Nephron (organoid): ENCODE data around the gene SUPV3L1.

Experiments used
- H3K27ac Mint-ChIP-seq, 3 experiments: 2 replicates each; pipeline ENCODE4 v1.8.0; 2020; ENCODE audit warnings: mixed read lengths in 3 of 3, mild to moderate bottlenecking in 2 of 3, moderate library complexity in 1 of 3
- H3K27me3 Mint-ChIP-seq: 2 replicates; pipeline ENCODE4 v1.8.0; 2021; ENCODE audit warnings: low read depth, mild to moderate bottlenecking, moderate library complexity, mixed read lengths
- H3K36me3 Mint-ChIP-seq: 2 replicates; pipeline ENCODE4 v1.8.0; 2020; ENCODE audit warnings: low read depth, mixed read lengths
- H3K4me1 Mint-ChIP-seq: 2 replicates; pipeline ENCODE4 v1.8.0; 2020; ENCODE audit warnings: mixed read lengths
- H3K4me3 Mint-ChIP-seq, 3 experiments: 2 replicates each; pipeline ENCODE4 v1.8.0; 2020; ENCODE audit warnings: mild to moderate bottlenecking in 3 of 3, mixed read lengths in 3 of 3, moderate library complexity in 2 of 3
- H3K9me3 Mint-ChIP-seq: 2 replicates; pipeline ENCODE4 v1.8.0; 2020; ENCODE audit warnings: mixed read lengths
- CTCF ChIP-seq, 3 experiments: fragments of 200-600 bp; sonication (generic); IDR thresholded peaks; one replicate each; pipeline ENCODE4 v1.5.0; 2021; ENCODE audit warnings: antibody characterized with exemption in 3 of 3; ENCODE audit not compliant: unreplicated experiment in 3 of 3

The SUPV3L1 gene

GRCh38 chr10:69220507-69220906, 40.5 kb downstream of the SUPV3L1 start:
- Mint-ChIP-seq H3K36me3 (no peaks in the 10 kb centered on the region), H3K27me3 (peaks cover 16% of the 10 kb centered on the region), H3K27ac (peak overlapping the region; percentile 8 to 71 (median 34)), H3K4me1 (peaks cover 10% of the 10 kb centered on the region), H3K4me3 (peak overlapping the region in 1 of 3 experiments; percentile 47), H3K9me3 (no peaks in the 10 kb centered on the region)
- TF ChIP-seq CTCF (IDR thresholded peaks at IDR 0.05; ENCODE audit: unreplicated experiment in 3 of 3), result no peak

- peak; percentile 73 to 77 (median 74) for TF ChIP-seq CTCF (IDR thresholded peaks at IDR 0.05; ENCODE audit: unreplicated experiment in 3 of 3)
- Mint-ChIP-seq H3K9me3 (no peaks in the 10 kb centered on the region), H3K36me3 (no peaks in the 10 kb centered on the region), H3K27me3 (peaks cover 17% of the 10 kb centered on the region), H3K27ac (peak overlapping the region in 2 of 3 experiments; percentile 10 to 73), H3K4me3 (no peak overlapping the region), H3K4me1 (peaks cover 5% of the 10 kb centered on the region)
Observed at GRCh38 chr10:69222157-69223027, 42.4 kb downstream of the SUPV3L1 start.

- H3K4me3 Mint-ChIP-seq, result no peak overlapping the region
- peaks cover 5% of the 10 kb centered on the region for H3K4me1 Mint-ChIP-seq
- H3K27ac Mint-ChIP-seq, result peak overlapping the region in 2 of 3 experiments; percentile 10 to 73
- peaks cover 17% of the 10 kb centered on the region for H3K27me3 Mint-ChIP-seq
- no peaks in the 10 kb centered on the region for H3K36me3 Mint-ChIP-seq
- no peaks in the 10 kb centered on the region for H3K9me3 Mint-ChIP-seq
- TF ChIP-seq CTCF (IDR thresholded peaks at IDR 0.05; ENCODE audit: unreplicated experiment in 3 of 3), result no peak
Observed at GRCh38 chr10:69223028-69223342, 43.0 kb downstream of the SUPV3L1 start.

- Mint-ChIP-seq H3K27me3 (peaks cover 30% of the 10 kb centered on the region), H3K4me3 (no peak overlapping the region), H3K27ac (peak overlapping the region in 1 of 3 experiments; percentile 60), H3K9me3 (no peaks in the 10 kb centered on the region), H3K36me3 (no peaks in the 10 kb centered on the region), H3K4me1 (peaks cover 5% of the 10 kb centered on the region)
- no peak for TF ChIP-seq CTCF (IDR thresholded peaks at IDR 0.05; ENCODE audit: unreplicated experiment in 3 of 3)
Observed at GRCh38 chr10:69224862-69225657, 45.0 kb downstream of the SUPV3L1 start.

- Mint-ChIP-seq H3K27me3 (peaks cover 26% of the 10 kb centered on the region), H3K9me3 (no peaks in the 10 kb centered on the region), H3K4me1 (peaks cover under 1% of the 10 kb centered on the region), H3K4me3 (no peak overlapping the region), H3K36me3 (no peaks in the 10 kb centered on the region), H3K27ac (no peak overlapping the region)
- no peak for TF ChIP-seq CTCF (IDR thresholded peaks at IDR 0.05; ENCODE audit: unreplicated experiment in 3 of 3)
Observed at GRCh38 chr10:69225681-69226080, 45.6 kb downstream of the SUPV3L1 start.
